Erythroblast (primary cell): Measurements from ENCODE around the gene CADM3.

Experiments used
- DNase-seq, 2 experiments: peaks; one replicate each; lab custom pipeline; 2025; lab: John Stamatoyannopoulos, UW
- GATA1 ChIP-seq: IDR thresholded peaks from 2 replicates; pipeline ENCODE4 v1.6.1; 2011; ENCODE audit warnings: low read depth, mild to moderate bottlenecking, control low read depth, low read length, moderate library complexity
- POLR2A ChIP-seq: IDR thresholded peaks from 2 replicates; pipeline ENCODE4 v1.6.1; 2011; ENCODE audit warnings: mild to moderate bottlenecking, low read length

CADM3 gene

DNA sequence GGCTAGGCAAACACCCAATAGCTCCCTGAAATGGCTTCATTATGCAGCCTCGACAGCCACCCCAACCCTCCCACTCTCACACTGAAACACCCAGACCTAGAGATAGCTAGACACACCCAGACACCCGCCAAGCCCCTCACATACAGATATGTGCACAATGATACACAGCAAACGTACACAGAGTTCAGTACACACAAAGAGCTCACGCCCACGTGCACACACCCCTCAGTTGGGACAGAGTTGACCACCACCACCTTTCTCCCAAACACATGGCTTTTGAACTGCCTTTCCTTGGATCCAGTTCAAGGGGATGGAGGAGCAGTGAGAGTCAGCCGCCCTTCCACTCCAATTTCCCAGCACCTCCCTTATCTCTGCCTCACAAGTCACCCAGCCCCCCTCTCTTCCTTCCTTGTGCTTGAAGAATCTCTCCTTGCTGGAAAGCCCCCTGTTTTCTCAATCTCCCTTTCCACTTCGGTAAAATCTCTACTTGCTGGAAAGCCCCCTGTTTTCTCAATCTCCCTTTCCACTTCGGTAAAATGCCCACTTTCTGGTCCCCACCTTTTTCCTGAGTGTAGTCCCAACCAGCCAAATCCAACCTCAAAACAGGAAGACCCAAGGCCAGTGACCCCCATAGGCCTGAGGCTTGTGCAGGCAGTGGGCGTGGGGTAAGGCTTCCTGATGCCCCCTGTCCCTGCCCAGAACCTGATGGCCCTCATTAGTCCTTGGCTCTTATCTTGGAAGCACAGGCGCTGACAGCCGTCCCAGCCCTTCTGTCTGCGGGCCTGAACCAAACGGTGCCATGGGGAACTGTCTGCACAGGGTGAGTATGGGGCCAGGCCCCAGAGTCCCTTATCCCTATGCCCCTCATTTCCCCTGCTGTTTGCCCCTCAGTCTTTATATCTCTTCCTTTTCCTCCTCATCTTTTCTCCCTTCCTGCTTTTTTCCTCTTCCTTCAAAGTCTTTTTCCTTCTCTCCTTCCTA lies 33.0 kb downstream of the CADM3 start, which contains the start of gene ACKR1:
Gene ACKR1, plus strand, starts transcription at position 715 of the 981 bp plus-strand sequence. Its CDS starts 85 bp downstream, at position 800.
- TF ChIP-seq POLR2A (peak; percentile 79), GATA1 (peak; percentile 7)
- peak; percentile 94 to 97 for DNase-seq

DNA sequence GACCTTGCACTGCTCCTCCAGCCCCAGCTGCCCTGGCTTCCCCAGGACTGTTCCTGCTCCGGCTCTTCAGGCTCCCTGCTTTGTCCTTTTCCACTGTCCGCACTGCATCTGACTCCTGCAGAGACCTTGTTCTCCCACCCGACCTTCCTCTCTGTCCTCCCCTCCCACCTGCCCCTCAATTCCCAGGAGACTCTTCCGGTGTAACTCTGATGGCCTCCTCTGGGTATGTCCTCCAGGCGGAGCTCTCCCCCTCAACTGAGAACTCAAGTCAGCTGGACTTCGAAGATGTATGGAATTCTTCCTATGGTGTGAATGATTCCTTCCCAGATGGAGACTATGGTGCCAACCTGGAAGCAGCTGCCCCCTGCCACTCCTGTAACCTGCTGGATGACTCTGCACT lies 33.8 kb downstream of the CADM3 start:
- DNase-seq, result peak; percentile 49 to 63
- TF ChIP-seq GATA1 (no peak), POLR2A (no peak)

DNA sequence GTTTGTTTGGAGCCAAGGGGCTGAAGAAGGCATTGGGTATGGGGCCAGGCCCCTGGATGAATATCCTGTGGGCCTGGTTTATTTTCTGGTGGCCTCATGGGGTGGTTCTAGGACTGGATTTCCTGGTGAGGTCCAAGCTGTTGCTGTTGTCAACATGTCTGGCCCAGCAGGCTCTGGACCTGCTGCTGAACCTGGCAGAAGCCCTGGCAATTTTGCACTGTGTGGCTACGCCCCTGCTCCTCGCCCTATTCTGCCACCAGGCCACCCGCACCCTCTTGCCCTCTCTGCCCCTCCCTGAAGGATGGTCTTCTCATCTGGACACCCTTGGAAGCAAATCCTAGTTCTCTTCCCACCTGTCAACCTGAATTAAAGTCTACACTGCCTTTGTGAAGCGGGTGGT lies 34.7 kb downstream of the CADM3 start:
- peak in 1 of 2 experiments; percentile 41 for DNase-seq

DNA sequence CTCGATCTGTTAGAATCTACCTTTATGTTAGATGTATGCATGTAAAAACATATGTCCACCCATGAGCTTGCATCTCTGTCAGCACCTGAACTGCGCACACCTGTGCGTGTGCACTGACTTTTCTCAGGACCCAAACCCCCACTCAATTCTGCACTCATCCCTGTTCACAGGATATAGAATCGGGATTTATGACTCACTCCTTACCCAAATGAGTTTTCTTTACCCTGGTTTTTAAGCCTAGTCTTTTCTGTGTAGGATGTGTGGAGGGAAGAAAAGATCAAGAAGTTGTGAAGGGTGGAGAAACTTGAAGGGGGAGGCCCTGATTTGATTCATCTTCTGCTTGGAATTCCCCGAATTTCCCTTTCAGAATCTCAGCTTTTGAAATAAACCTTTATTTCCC lies 35.7 kb downstream of the CADM3 start:
- TF ChIP-seq POLR2A, result no peak

More for the DNA sequence above, 34.7 kb downstream of the CADM3 start:
- TF ChIP-seq POLR2A (peak; percentile 48), GATA1 (no peak)

DNA sequence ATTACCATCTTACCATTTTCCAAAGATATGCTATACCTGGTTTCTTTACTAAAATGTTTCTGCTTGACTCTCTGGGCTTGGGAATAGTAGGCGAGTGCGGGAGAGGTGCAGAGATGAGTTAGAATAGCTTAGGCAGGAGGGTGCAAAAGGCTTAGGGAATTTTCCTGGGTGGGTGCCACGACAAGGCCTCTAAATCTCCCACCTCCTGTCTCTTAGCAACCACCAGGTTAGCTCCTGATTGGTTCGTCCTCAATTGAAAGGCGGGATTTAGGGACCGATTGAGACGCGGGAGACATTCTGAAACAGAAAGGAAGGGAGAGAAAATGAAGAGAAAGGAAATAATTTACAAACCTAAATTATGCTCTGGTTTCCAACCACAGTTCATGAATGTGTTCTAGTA lies 36.4 kb downstream of the CADM3 start:
- TF ChIP-seq POLR2A, result no peak
- TF ChIP-seq GATA1, result no peak
- DNase-seq, result peak in 1 of 2 experiments; percentile 42

More for the DNA sequence above, 35.7 kb downstream of the CADM3 start:
- no peak for DNase-seq

DNA sequence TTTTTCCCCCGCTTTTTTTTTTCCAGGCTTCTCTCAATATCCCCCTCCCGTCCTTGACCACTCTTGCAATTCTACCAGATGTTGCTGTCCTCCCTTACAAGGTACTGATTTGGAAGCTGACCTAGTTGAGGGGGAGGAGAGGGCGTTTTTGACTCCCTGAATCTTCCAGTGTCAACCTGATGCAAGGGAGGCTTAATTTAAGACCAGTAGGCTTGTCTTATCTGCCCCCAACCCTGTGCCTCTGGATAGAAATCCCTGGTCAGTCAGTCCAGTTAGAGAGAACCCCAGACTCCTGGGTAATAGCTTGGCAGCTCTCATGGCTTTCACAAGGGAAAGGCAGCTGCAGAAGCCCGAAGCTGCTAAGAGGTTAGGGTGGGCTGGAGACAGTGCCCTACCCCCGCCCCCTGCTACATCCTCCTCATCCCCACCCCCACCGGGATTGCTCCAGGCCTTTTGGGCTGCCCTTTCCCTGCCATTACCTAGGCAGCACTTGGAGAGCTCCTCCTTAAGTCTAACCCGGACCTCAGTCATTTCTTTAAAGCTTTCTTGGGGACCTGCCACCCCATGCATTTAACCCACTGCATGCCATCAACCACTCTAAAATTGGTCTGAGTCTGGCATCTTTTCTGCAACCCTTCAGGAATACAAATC lies 36.9 kb downstream of the CADM3 start:
- DNase-seq, result peak; percentile 41 to 51
- TF ChIP-seq POLR2A (no peak), GATA1 (no peak)

DNA sequence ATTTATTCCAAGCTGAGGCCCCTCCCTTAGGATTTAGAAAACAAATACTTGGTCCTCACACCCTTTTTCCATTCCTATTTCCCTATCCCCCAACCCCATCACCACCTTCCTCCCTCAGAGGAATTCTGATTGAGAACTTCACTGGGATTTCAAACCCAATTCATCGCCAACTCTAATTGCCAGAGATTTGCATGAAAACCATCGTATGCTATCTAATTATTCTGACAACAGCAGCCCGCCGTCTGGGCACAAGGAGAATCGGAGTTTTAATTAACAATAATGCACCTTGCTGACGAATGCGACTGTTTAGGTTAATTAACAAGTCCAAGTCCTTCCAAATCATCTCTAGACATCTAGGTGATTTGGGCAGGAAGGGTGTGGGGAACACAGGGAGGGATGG lies 37.6 kb downstream of the CADM3 start:
- DNase-seq, result no peak
- TF ChIP-seq GATA1 (no peak), POLR2A (no peak)

DNA sequence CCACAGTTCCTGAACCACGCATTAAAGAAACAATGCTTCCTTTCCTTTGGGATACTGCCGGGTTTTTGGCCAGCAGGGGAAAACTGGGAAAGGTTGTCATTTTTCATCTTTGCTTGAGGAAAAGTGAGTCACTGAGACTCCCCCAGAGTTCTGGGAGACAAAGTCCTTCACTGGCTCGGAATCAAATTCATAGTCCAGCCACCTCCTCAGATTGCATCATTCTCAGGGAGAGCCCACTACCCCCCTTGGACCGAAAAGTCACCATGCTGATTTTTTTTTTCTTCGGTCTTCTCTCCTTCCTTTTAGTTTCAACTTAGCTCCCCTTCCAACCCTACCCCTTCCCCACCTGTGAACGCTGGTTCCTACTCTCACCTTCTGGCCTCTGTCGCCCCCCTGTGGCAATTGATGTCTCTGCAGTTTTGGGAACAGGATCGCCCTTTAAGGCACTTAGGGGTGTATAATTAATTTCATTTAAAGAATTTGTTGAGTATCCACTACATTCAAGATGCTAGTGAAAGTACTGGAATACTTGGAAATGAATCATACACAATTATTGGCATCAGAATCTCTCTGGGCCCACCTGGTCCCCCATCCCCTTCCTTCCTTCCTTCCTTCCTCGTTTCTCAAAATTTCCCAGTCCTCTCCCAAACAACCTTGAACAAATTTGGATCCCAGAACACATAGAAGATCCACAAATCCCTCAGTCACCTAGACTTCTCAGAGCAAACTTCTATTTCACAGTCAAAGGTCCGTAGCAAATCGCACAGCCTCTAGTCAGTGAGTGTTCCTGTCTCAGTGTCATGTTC lies 40.1 kb downstream of the CADM3 start:
- peak; percentile 72 to 87 for DNase-seq
- no peak for TF ChIP-seq POLR2A
- TF ChIP-seq GATA1, result no peak

DNA sequence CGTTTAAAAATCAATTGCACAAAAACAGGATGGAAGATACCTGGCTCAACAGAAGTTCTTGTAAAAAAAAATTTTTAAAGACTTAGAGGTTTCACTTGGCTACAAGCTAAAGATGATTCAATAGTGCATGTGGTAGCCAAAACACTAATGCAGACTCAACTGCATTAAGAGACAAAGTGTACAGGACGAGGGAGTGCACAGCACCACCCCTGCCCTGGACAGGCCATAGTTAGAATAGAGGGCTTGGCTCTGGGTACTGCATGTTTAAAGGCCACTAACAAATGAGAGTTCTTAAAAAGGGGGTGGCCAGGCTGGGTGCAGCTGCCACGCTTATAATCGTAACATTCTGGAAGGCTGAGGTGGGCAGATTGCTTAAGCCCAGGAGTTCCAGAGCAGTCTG lies 41.2 kb downstream of the CADM3 start:
- TF ChIP-seq GATA1, result no peak
- TF ChIP-seq POLR2A, result no peak
- DNase-seq, result no peak

DNA sequence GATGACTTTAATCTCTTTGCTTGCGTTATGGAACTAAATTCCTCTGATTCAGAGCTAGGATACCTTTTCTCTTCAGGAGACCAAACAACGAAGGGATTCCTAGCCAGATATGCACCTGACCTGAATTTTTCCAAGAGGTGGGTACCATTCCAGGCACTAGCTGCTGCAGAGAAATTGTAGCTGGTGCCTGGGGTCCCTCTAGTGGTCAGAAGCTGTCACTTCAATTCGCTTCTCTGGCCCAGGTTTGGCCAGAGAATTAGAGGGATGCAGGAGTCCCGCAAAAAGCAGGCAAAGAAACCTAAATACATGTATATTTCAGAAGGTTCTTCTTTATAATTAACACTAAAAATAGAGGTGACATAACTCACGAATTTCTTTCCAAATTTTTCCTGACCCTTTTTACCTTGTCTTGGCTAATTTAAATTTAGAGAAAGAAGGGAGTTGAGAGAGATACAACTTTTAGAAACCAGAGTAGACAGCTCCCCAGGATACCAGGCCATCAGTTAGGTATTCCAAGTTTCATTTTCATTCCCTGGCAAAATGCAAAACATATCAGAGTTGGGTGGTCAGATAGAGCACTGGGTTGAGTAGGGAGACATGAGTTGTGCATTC lies 42.8 kb downstream of the CADM3 start:
- peak; percentile 60 to 81 for DNase-seq
- no peak for TF ChIP-seq POLR2A
- TF ChIP-seq GATA1, result no peak

DNA sequence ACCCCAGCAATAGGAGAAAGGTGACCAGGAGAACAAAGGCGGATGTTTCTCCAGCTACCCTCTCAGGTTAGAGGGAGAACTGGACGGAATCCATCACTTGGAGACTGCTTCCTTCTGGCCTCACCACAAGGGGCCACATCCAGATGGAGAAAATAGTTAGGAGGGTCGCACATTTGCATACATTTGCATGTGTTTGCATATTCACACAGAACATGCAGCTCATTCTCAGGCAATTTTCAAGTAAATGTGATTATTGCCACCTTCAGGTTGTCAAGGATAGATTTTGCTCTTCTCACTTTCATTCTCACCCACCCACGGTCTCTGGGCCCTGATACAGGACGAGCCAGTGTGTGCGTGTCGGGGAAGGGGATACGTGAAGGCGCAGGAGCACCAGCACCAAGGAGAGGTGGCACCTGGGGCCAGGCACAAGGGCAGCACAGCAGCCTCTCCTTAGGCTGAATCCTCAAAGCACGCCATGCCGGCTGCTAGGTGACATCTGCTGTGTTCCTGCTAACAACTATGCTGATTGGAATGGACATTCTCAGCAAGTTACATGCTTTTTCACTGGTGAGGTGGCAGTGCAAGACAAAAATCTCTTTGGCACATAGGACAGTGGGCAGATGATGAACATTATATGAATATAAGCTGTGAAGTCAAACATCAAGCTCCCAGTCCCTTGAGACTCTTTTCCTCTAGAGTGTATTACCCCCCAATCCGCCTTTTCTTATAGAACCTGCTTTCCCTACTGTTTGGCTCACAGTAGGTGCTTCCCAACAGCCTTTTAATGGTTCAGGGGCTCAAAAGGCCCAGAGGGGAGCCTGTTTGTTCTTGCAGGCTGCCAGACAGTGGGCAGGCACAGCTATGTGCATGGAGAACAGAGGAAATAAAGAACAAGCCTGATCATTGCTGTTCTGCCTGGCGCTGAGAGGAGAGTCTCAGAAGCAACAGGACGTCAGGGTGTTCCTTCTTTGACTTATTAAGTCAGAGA lies 47.5 kb downstream of the CADM3 start:
- TF ChIP-seq POLR2A (no peak), GATA1 (no peak)
- no peak for DNase-seq

DNA sequence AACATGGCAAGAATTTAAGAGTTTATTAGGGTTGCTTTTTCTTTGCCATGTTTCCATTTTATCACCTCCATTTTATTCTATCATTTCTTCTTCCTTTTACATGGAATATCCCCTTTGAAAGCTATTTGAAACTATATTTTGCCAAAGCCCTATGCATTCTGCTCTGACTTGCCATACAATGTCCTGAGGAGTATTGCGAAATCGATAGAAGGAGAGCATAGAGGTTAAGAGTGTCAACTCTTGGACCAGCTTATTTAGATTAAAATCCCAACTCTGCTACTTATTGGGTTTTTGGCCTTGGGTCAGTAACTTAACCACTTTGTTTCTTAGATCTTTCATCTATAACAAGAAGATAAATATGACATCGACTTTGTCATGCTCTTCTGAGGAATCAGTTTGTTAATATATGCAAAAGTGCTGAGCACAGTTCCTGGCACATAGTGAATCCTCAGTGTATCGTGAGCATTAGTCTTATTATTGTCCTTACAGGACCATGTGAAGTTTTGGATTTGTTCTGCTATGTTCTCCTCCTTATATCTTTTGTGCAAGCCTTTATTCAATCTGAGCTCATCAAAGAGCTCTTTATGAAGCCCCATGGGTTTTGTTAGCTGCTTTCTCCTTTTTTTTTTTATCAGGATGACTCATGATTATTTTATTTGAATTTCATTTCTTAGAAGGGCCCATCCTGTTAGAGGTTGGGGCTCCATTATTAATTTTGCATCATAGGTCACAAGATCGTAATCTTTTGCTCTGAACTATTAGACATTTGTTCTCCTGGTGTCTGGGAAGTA lies 50.9 kb downstream of the CADM3 start:
- DNase-seq, result peak in 1 of 2 experiments; percentile 13
- TF ChIP-seq POLR2A (no peak), GATA1 (no peak)
